HEK293 (cell line): Measurements from ENCODE around the gene SPTBN1.

ENCODE experiments used
- IKZF3 ChIP-seq: fragments of 450-650 bp; IDR thresholded peaks from 2 replicates; pipeline ENCODE4 v1.5.0; 2018; ENCODE audit warnings: missing biosample characterization, mild to moderate bottlenecking, missing genetic modification characterization, moderate library complexity
- WT1 ChIP-seq: fragments of 450-650 bp; formaldehyde crosslinking; IDR thresholded peaks from 2 replicates; pipeline ENCODE4 v1.5.1; 2016; ENCODE audit warnings: missing biosample characterization, missing genetic modification characterization
- ZBTB1 ChIP-seq: fragments of 450-650 bp; formaldehyde crosslinking; IDR thresholded peaks from 2 replicates; pipeline ENCODE4 v1.5.1; 2016; ENCODE audit warnings: missing biosample characterization, missing genetic modification characterization
- ZBTB7A ChIP-seq: fragments of 450-650 bp; formaldehyde crosslinking; IDR thresholded peaks from 2 replicates; pipeline ENCODE4 v1.5.1; 2016; ENCODE audit warnings: low read depth, missing biosample characterization, missing genetic modification characterization
- ZNF274 ChIP-seq, 2 experiments: fragments of 200-500 bp in 1 of 2; fragments of 450-650 bp in 1 of 2; sonication (Bioruptor generic) in 1 of 2; formaldehyde crosslinking in 1 of 2; IDR thresholded peaks; 2 replicates each; pipeline versions ENCODE4 v1.5.1 to v1.6.1; 2014 to 2016; ENCODE audit warnings: borderline replicate concordance in 1 of 2, inconsistent platforms in 1 of 2, low read length in 1 of 2, missing biosample characterization in 1 of 2, missing genetic modification characterization in 1 of 2
- ZNF571 ChIP-seq: fragments of 450-650 bp; formaldehyde crosslinking; IDR thresholded peaks from 2 replicates; pipeline ENCODE4 v1.5.0; 2017; ENCODE audit warnings: missing biosample characterization, missing genetic modification characterization
- ZNF747 ChIP-seq: fragments of 450-650 bp; formaldehyde crosslinking; IDR thresholded peaks from 2 replicates; pipeline ENCODE4 v1.5.1; 2016; ENCODE audit warnings: missing biosample characterization, missing genetic modification characterization
- ZNF76 ChIP-seq: fragments of 450-650 bp; formaldehyde crosslinking; IDR thresholded peaks from 2 replicates; pipeline ENCODE4; 2016; ENCODE audit warnings: low read depth, missing biosample characterization, missing genetic modification characterization, borderline replicate concordance
- ZNF768 ChIP-seq: fragments of 450-650 bp; formaldehyde crosslinking; IDR thresholded peaks from 2 replicates; pipeline ENCODE4 v1.5.1; 2018; ENCODE audit warnings: missing biosample characterization, mild to moderate bottlenecking, missing genetic modification characterization
- ZSCAN23 ChIP-seq: fragments of 450-650 bp; formaldehyde crosslinking; IDR thresholded peaks from 2 replicates; pipeline ENCODE4 v1.5.1; 2016; ENCODE audit warnings: missing biosample characterization, missing genetic modification characterization
- TF ChIP-seq, protein P1 (sequence below): fragments of 450-650 bp; formaldehyde crosslinking; IDR thresholded peaks from 2 replicates; pipeline ENCODE4 v1.5.1; 2016; ENCODE audit warnings: missing biosample characterization, missing genetic modification characterization
- TF ChIP-seq, protein P2 (sequence below): fragments of 450-650 bp; formaldehyde crosslinking; IDR thresholded peaks from 2 replicates; pipeline ENCODE4 v1.5.1; 2016; ENCODE audit warnings: missing biosample characterization, missing genetic modification characterization
- TF ChIP-seq, protein P3 (sequence below): fragments of 450-650 bp; formaldehyde crosslinking; IDR thresholded peaks from 2 replicates; pipeline ENCODE4 v1.5.1; 2016; ENCODE audit warnings: missing biosample characterization, missing genetic modification characterization, low read depth
- TF ChIP-seq, protein P4 (sequence below): fragments of 450-650 bp; formaldehyde crosslinking; IDR thresholded peaks from 2 replicates; pipeline ENCODE4 v1.5.1; 2016; ENCODE audit warnings: missing biosample characterization, missing genetic modification characterization

DNA sequence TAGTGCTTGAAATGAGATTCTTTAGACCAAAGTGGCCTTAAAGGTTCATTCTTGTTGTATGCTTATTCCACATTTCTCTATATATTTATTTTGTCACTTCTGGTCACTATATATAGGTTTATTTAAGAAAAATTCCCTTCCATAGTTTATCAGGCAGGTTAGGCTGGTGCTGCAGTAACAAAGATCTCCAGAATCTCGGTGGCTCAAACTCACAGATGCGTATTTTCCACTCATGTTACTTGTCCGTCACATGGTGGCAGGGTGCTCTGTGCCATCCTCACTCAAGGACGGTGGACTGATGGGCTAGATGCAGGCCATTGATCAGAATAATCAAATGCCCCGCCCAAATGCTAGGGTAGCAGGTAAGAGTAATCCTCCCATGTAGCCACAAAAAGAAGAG lies 19.8 kb downstream of the SPTBN1 start:
- TF ChIP-seq, protein P1, sequence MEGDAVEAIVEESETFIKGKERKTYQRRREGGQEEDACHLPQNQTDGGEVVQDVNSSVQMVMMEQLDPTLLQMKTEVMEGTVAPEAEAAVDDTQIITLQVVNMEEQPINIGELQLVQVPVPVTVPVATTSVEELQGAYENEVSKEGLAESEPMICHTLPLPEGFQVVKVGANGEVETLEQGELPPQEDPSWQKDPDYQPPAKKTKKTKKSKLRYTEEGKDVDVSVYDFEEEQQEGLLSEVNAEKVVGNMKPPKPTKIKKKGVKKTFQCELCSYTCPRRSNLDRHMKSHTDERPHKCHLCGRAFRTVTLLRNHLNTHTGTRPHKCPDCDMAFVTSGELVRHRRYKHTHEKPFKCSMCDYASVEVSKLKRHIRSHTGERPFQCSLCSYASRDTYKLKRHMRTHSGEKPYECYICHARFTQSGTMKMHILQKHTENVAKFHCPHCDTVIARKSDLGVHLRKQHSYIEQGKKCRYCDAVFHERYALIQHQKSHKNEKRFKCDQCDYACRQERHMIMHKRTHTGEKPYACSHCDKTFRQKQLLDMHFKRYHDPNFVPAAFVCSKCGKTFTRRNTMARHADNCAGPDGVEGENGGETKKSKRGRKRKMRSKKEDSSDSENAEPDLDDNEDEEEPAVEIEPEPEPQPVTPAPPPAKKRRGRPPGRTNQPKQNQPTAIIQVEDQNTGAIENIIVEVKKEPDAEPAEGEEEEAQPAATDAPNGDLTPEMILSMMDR (tag by site-specific recombination): no peak
- TF ChIP-seq ZBTB1 (tag by site-specific recombination): no peak
- no peak for TF ChIP-seq ZNF768 (tag by site-specific recombination)
- TF ChIP-seq ZNF747 (tag by site-specific recombination): no peak
- TF ChIP-seq, protein P2, sequence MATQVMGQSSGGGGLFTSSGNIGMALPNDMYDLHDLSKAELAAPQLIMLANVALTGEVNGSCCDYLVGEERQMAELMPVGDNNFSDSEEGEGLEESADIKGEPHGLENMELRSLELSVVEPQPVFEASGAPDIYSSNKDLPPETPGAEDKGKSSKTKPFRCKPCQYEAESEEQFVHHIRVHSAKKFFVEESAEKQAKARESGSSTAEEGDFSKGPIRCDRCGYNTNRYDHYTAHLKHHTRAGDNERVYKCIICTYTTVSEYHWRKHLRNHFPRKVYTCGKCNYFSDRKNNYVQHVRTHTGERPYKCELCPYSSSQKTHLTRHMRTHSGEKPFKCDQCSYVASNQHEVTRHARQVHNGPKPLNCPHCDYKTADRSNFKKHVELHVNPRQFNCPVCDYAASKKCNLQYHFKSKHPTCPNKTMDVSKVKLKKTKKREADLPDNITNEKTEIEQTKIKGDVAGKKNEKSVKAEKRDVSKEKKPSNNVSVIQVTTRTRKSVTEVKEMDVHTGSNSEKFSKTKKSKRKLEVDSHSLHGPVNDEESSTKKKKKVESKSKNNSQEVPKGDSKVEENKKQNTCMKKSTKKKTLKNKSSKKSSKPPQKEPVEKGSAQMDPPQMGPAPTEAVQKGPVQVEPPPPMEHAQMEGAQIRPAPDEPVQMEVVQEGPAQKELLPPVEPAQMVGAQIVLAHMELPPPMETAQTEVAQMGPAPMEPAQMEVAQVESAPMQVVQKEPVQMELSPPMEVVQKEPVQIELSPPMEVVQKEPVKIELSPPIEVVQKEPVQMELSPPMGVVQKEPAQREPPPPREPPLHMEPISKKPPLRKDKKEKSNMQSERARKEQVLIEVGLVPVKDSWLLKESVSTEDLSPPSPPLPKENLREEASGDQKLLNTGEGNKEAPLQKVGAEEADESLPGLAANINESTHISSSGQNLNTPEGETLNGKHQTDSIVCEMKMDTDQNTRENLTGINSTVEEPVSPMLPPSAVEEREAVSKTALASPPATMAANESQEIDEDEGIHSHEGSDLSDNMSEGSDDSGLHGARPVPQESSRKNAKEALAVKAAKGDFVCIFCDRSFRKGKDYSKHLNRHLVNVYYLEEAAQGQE: no peak
- TF ChIP-seq, protein P3, sequence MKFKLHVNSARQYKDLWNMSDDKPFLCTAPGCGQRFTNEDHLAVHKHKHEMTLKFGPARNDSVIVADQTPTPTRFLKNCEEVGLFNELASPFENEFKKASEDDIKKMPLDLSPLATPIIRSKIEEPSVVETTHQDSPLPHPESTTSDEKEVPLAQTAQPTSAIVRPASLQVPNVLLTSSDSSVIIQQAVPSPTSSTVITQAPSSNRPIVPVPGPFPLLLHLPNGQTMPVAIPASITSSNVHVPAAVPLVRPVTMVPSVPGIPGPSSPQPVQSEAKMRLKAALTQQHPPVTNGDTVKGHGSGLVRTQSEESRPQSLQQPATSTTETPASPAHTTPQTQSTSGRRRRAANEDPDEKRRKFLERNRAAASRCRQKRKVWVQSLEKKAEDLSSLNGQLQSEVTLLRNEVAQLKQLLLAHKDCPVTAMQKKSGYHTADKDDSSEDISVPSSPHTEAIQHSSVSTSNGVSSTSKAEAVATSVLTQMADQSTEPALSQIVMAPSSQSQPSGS: no peak
- TF ChIP-seq WT1: no peak
- no peak for TF ChIP-seq ZSCAN23
- TF ChIP-seq ZNF571: no peak
- TF ChIP-seq, protein P4, sequence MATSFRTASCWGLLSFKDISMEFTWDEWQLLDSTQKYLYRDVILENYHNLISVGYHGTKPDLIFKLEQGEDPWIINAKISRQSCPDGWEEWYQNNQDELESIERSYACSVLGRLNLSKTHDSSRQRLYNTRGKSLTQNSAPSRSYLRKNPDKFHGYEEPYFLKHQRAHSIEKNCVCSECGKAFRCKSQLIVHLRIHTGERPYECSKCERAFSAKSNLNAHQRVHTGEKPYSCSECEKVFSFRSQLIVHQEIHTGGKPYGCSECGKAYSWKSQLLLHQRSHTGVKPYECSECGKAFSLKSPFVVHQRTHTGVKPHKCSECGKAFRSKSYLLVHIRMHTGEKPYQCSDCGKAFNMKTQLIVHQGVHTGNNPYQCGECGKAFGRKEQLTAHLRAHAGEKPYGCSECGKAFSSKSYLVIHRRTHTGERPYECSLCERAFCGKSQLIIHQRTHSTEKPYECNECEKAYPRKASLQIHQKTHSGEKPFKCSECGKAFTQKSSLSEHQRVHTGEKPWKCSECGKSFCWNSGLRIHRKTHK (tag by site-specific recombination): no peak
- no peak for TF ChIP-seq ZNF76
- no peak for TF ChIP-seq IKZF3
- TF ChIP-seq ZBTB7A (tag by site-specific recombination): no peak
- TF ChIP-seq ZNF274 (IDR thresholded peaks at IDR 0.05; ENCODE audit: low read length): no peak
- TF ChIP-seq ZNF274 (tag by site-specific recombination; IDR thresholded peaks at IDR 0.05; ENCODE audit: borderline replicate concordance): no peak
